RWPE2 (cell line): Measurements from ENCODE around the gene RBM20.

Source experiments
- ATAC-seq: fragments of 200-7000 bp; cut with Tn5 transposase; 3 replicates; pipeline ENCODE4 v1.9.1; 2021; ENCODE audit warnings: low read depth
- DNase-seq: peaks from one replicate; pipeline ENCODE4 v3.0.0-alpha.2; 2020; ENCODE audit warnings: low spot score
- H3K27ac ChIP-seq: fragments of 450-650 bp; 2 replicates; pipeline ENCODE4 v1.5.1; 2017; ENCODE audit warnings: mild to moderate bottlenecking; ENCODE audit not compliant: poor library complexity, severe bottlenecking
- H3K27me3 ChIP-seq: fragments of 250-450 bp; sonication (Bioruptor Pico); 2 replicates; pipeline ENCODE4 v1.5.1; 2021; ENCODE audit warnings: mild to moderate bottlenecking, moderate library complexity; ENCODE audit not compliant: insufficient read depth, poor library complexity, severe bottlenecking
- H3K36me3 ChIP-seq: fragments of 250-450 bp; sonication (Bioruptor Pico); 2 replicates; pipeline ENCODE4 v1.5.1; 2020; ENCODE audit warnings: low read depth, mild to moderate bottlenecking, moderate library complexity
- H3K4me1 ChIP-seq: fragments of 250-450 bp; sonication (Bioruptor Pico); 2 replicates; pipeline ENCODE4 v1.5.1; 2021; ENCODE audit warnings: mild to moderate bottlenecking, moderate library complexity; ENCODE audit not compliant: insufficient read depth, poor library complexity, severe bottlenecking
- H3K4me3 ChIP-seq: fragments of 250-450 bp; sonication (Bioruptor Pico); 2 replicates; pipeline ENCODE4 v1.5.1; 2021; ENCODE audit warnings: mild to moderate bottlenecking, moderate library complexity; ENCODE audit not compliant: severe bottlenecking
- H3K9me3 ChIP-seq: fragments of 250-450 bp; sonication (Bioruptor Pico); 2 replicates; pipeline ENCODE4 v1.5.1; 2021; ENCODE audit warnings: mild to moderate bottlenecking, moderate library complexity; ENCODE audit not compliant: severe bottlenecking
- TF ChIP-seq, protein P1 (sequence below): fragments of 450-650 bp; IDR thresholded peaks from one replicate; pipeline ENCODE4 v1.5.1; 2017; ENCODE audit warnings: mild to moderate bottlenecking, moderate library complexity; ENCODE audit not compliant: poor library complexity, severe bottlenecking

Gene RBM20

DNA sequence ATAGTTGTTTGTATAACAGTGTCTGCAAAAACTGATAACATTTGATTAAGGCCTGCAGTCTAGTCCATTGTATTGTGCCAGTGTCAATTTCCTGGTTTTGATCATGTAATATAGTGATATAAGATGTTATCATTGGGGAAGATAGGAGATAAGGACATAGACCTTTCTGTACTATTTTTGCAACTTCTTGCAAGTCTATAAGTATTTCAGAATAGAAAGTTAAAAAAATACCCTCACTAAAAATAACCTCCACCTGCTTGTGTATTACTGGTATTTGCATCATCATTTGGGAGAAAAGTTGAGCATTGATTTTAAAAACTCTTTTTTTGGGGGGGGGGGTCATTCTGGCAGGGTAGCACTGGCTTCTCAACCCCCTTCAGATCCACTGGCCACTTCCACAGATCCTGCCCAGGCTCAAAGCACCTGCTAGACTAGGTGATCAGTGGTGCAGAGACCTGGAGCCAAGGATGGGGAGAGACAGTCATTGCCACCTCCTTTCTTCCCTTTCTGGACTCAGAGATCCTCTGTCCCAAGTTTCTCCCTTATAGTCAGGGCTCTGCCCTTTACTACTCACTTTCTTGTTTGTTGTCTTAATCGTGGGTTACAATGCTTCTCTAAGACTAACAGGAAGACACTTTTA is 103.0 kb downstream of the RBM20 start:
- no peak for ATAC-seq
- TF ChIP-seq, protein P1, sequence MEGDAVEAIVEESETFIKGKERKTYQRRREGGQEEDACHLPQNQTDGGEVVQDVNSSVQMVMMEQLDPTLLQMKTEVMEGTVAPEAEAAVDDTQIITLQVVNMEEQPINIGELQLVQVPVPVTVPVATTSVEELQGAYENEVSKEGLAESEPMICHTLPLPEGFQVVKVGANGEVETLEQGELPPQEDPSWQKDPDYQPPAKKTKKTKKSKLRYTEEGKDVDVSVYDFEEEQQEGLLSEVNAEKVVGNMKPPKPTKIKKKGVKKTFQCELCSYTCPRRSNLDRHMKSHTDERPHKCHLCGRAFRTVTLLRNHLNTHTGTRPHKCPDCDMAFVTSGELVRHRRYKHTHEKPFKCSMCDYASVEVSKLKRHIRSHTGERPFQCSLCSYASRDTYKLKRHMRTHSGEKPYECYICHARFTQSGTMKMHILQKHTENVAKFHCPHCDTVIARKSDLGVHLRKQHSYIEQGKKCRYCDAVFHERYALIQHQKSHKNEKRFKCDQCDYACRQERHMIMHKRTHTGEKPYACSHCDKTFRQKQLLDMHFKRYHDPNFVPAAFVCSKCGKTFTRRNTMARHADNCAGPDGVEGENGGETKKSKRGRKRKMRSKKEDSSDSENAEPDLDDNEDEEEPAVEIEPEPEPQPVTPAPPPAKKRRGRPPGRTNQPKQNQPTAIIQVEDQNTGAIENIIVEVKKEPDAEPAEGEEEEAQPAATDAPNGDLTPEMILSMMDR, result no peak

DNA sequence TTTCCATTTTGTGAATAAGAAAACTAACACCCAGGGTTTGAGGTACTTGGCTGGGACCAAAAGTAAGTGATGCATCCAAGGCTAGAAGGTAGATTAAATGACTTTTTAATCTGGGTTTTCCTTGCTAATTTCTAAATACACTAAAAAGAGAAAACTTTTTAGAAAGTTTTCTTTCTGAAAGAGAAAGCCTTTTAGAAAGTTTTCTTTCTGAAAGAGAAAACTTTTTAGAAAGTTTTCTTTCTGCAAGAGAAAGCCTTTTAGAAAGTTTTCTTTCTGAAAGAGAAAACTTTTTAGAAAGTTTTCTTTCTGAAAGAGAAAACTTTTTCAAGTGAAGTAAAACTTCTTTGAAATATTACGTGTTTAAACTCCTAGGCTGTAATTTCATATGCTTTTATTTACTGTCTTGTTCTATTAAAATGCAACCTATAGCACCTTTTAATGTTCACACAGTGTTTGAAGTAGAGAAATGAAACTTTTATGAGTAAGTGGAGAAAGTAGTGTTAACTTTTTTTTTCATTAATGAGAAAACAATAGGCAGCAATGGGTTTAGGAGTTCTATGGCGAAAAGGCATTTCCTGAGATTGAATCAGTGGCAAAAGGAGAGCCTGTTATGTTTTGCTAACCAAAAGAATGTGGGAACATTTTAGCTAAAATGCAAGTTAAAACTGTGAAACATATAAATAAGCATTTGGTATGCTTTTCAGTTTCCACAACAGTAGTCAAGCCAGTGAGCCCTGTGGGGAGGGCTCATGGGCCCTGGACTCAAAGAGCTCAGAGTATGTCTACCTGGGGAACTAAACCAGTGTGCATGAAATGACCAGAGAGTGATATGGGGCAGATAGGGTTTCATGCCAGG is 103.7 kb downstream of the RBM20 start:
- H3K4me3 ChIP-seq, result no peak overlapping the region
- no peak overlapping the region for H3K27ac ChIP-seq
- no peaks in the 10 kb centered on the region for H3K9me3 ChIP-seq
- H3K4me1 ChIP-seq, result no peaks in the 10 kb centered on the region
- H3K36me3 ChIP-seq, result no peaks in the 10 kb centered on the region
- H3K27me3 ChIP-seq, result no peaks in the 10 kb centered on the region
- no peak for ATAC-seq
- no peak for DNase-seq
- TF ChIP-seq, protein P1, result no peak

More for the DNA sequence above, 103.0 kb downstream of the RBM20 start:
- H3K36me3 ChIP-seq, result no peaks in the 10 kb centered on the region
- H3K9me3 ChIP-seq, result no peaks in the 10 kb centered on the region
- H3K27me3 ChIP-seq, result no peaks in the 10 kb centered on the region
- H3K4me1 ChIP-seq, result no peaks in the 10 kb centered on the region
- H3K27ac ChIP-seq, result no peak overlapping the region
- DNase-seq, result no peak
- H3K4me3 ChIP-seq, result no peak overlapping the region

DNA sequence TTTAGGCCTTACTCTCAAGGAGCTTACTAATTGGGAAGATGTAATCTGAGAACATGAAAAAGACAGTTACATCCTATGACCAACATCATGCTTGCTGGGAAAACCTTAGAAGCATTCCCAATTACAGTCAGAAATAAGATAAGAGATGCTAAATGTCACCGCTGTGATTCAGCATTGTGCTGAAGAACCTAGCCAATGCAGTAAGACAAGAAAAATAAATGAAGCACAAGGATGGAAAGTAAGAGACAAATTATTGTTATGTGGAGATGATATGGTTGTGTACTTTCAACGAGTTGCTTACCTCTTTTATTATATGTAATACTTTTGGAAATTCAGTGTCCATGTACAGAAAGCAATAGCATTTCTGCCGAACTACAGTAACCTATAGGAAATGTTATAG is 104.8 kb downstream of the RBM20 start:
- no peak overlapping the region for H3K4me3 ChIP-seq
- no peaks in the 10 kb centered on the region for H3K4me1 ChIP-seq
- TF ChIP-seq, protein P1, result no peak
- H3K27me3 ChIP-seq, result no peaks in the 10 kb centered on the region
- H3K36me3 ChIP-seq, result no peaks in the 10 kb centered on the region
- DNase-seq (no peak), ATAC-seq (no peak)
- H3K9me3 ChIP-seq, result no peaks in the 10 kb centered on the region
- no peak overlapping the region for H3K27ac ChIP-seq

DNA sequence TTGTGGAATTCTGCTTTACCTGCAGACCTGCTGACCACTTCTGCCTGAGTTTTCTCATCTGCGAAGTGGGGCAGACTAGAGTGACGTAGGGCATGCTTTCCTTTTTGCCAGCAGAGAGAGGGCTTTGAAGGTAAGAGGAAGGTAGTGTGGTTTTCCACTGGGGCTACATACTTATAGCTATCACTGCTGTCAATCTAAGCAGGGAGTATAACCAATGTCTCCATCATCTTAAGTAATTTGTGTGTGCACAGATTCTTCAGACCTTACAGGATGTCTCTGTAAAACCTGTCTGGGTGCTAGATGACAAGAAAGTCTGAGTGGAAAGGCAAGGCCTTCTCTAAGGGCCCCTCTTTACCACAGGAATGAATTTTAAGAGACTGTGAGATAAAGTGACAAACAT is 106.8 kb downstream of the RBM20 start:
- Histone ChIP-seq H3K27ac (no peak overlapping the region), H3K4me3 (no peak overlapping the region), H3K27me3 (no peaks in the 10 kb centered on the region), H3K4me1 (no peaks in the 10 kb centered on the region), H3K9me3 (no peaks in the 10 kb centered on the region), H3K36me3 (no peaks in the 10 kb centered on the region)
- no peak for DNase-seq
- TF ChIP-seq, protein P1, result no peak
- ATAC-seq, result no peak

DNA sequence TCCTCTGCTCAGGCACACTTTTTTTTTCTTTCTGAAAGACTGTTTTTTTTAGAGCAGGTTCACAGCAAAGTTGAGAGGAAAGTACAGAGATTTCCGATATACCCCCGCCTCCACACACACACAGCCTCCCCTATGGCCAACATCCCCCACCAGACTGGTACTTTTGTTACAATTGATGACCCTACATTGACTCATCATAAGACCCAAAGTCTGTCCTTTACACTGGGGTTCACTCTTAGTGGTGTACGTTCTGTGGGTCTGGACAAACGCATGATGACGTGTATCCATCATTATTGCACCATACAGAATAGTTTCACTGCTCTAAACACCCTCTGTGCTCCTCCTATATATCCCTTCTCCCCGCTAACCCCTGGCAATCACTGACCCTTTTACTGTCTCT is 107.7 kb downstream of the RBM20 start:
- Histone ChIP-seq H3K27ac (no peak overlapping the region), H3K9me3 (no peaks in the 10 kb centered on the region), H3K27me3 (no peaks in the 10 kb centered on the region), H3K36me3 (no peaks in the 10 kb centered on the region), H3K4me1 (no peaks in the 10 kb centered on the region), H3K4me3 (no peak overlapping the region)
- no peak for DNase-seq
- ATAC-seq, result no peak
- TF ChIP-seq, protein P1, result no peak
